GM18519 (cell line): ENCODE results near the gene DNAJB4.
"Not testable (repeated sequence)": the region's sequence is repeated elsewhere in the genome, so short reads cannot be mapped to it uniquely, and the experiment has no call there.

ENCODE experiments used
- ATAC-seq: cut with Tn5 transposase; IDR thresholded peaks from one replicate; pipeline ENCODE4 v1.9.1; 2021; ENCODE audit warnings: mild to moderate bottlenecking, moderate library complexity; ENCODE audit not compliant: unreplicated experiment, low FRiP score

The DNAJB4 gene

GRCh38 chr1:77989744-77990143 lies 15.0 kb upstream of the DNAJB4 start:
- no peak for ATAC-seq

DNA sequence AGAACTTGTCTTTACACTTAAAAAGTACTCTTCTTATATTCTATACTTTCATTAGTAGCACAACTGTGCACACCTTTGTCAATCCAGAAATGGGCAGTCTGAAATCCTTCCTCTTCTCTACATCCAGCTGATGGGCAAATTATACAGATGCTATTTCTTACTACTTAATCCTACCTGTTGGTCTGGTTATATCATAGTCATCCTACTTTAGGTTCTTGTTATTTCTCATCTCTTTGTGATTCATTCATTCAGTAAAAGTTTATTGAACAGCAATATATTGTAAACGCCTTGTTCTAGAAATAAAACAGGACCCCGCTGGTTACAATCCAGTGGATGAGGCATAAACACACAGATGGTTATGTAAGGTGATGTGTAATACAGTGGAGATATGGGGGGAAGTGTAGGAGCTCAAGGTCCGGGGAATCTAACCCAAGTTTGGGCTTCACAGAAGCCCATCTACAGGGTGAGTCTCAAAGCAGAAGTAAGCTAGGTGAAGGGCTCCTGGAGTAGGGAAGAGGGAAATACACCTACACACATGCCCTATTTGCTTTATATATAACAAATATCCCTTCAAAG lies 14.0 kb upstream of the DNAJB4 start:
- ATAC-seq, result peak; percentile 26

- ATAC-seq, result no peak
Measured at GRCh38 chr1:77991638-77992037, 13.1 kb upstream of the DNAJB4 start.

- no peak for ATAC-seq
Measured at GRCh38 chr1:77994117-77994705, 10.5 kb upstream of the DNAJB4 start.

GRCh38 chr1:77996734-77997133 lies 8.0 kb upstream of the DNAJB4 start:
- no peak for ATAC-seq

- not testable (repeated sequence) for ATAC-seq
Measured at GRCh38 chr1:78000536-78000935, 4.2 kb upstream of the DNAJB4 start.

GRCh38 chr1:78003070-78003746 lies 1.5 kb upstream of the DNAJB4 start:
- ATAC-seq, result no peak

DNA sequence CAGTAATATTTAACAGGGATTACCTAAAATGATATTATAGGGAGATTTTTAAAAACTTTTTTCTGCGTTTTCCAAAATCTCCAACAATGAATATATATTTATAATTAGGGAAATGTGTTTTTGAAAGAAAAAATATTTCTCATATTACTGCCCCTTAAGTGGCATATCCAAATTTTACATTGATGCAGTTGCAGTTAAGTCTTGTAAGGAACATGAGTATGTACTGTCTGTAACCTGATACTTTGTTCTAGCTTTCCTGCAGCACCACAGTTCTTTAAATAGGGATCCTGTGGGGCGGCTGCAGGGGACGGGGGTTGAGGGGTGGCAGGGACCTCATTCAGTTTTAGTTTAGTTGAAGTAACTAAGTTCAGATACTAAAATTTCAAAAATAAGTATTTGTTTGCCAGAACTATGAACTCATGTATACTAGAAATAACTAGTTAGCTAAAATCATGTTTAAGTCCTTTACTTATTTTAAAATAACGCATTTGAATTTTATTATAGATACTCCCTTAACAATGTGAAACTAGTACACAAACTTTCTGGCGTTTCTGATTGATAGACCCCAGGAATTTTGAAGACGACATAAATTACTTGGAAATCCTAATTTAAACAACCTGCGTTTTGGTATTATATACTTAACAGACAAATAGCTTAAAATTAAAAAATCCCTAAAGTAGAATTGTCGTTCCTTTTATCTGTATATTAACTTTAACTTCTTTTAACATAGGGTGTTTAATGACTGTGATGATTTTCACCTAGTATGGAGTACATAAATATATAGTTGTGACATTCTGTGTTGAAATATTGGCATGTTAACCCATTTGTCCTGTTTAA lies 639 bp upstream of the DNAJB4 start:
- peak; percentile 31 for ATAC-seq

- ATAC-seq, result no peak
Measured at GRCh38 chr1:78005448-78005722, 646 bp downstream of the DNAJB4 start.

DNA sequence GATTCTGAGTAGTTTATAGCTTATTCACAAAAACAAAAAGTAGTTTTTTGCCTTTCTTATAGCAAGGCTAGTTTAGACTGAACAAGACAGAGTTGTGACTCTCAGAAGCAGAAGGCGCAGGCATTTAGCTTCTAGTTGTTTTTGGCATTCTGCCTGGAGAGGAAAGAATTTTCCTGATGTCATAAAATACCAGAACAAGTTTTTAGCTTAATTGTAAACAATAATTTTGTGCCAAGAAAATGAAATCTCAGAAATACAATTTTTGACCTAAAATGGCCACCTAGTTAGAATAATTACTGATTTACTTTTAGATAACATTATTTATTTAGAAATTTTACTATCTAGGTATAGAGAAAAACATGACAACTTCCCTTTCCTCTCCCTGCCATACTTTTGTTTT lies 1.0 kb downstream of the DNAJB4 start:
- ATAC-seq, result no peak

DNA sequence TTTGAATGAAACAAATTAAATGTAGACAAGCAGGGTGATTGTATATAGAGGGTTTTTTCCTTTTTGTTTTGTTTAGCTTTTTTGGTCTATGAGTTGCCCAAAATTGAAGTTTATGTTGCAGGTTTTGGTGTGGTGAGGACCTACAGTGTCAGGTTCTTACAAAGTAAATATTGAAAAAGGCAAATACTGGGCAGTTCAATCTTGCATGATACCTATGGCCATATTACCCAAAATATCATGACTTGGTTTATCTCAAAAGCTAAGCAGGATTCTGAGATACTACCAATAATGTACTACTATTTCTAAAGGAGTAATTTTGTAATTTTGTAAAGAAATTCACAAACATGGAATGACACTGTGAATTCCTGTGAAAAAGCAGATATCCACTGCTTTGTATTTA lies 1.8 kb downstream of the DNAJB4 start:
- no peak for ATAC-seq

GRCh38 chr1:78007677-78008341 lies 3.1 kb downstream of the DNAJB4 start:
- no peak for ATAC-seq

- no peak for ATAC-seq
Measured at GRCh38 chr1:78009276-78009675, 4.5 kb downstream of the DNAJB4 start.

GRCh38 chr1:78009836-78010235 lies 5.1 kb downstream of the DNAJB4 start:
- no peak for ATAC-seq

DNA sequence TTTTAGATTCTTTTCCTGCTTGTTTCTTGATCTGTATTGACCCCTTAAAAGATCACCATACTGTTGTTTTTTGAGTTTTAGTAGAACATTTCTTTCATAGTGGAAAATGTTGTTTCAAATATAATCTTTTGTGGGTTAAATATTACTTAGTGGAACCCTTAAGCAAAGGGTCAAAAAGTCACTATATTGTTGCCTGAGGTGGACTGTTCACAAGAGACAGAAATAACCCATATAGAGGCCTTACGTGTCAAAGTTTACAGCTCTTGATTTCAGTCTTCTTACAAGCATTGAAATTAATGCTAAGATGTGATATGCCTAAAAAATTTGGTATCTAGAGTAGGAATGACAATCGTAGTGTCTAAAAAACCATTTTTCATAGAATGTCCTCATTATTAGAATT lies 6.3 kb downstream of the DNAJB4 start:
- ATAC-seq, result no peak

DNA sequence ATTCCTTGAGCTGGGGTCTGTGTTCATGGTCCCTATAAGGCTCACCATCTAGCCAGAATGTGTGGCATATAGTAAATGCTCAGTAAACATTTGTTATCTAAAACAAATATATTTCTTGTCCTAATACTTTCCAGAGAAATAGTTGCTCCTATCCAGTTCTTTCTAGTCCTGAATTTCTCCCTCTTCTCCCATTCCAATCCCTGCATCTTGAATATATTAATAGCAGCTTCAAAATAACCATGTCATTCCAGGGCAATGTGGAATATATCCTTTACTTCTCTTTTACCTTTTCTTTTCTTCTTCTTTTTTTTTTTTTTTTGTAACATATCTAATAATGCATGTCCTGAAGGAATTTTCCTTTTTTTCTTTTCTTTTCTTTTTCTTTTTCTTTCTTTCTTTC lies 10.4 kb downstream of the DNAJB4 start:
- no peak for ATAC-seq

- ATAC-seq, result no peak
Measured at GRCh38 chr1:78019024-78019423, 14.3 kb downstream of the DNAJB4 start.

- not testable (repeated sequence) for ATAC-seq
Measured at GRCh38 chr1:78021134-78021533, 16.4 kb downstream of the DNAJB4 start.

GRCh38 chr1:78029793-78030192 lies 25.1 kb downstream of the DNAJB4 start:
- no peak for ATAC-seq

DNA sequence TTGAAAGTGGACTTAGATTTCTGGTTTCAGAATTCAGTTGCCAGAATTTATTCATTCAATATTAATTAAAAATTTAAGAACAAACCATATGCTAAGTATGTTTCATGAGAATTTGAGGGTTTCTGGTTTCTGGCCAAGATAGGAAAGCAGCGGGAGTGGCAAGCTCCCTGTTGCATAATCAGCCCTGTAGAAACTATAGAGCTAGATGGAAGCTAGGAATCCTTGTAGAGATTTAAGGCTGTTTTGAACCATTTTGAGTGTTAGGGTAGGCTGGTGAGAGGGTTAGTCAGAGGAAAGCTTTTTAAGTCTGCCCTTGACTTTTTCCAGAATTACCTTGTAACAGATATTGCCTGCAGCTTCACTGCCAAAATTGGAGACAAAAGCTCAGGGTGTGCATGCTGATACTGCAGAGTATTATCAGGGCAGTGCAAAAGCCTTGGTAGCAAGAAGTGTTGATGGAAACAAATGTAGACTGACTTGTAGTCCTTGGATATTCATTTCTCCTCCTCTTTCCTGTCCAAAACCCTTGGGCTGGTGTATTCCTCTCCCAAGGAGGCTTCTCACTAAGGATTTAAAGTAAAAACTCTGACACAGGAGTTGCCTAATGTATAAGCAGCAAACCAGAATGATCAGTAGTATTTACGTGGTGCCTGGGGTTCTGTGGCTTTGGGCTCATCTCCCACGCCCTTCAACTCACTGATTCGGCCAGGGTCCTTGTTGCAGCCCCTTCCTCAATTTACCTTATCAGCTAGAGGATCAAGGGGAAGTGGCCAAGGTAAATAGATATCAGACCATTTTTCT lies 28.5 kb downstream of the DNAJB4 start:
- no peak for ATAC-seq
